ENCODE results near the gene RIMBP2. TPM values are rescaled to one million over a fixed set of nuclear protein-coding genes. Genes with fewer than 3 reads are reported as not detected.

The RIMBP2 gene
- total and polyA plus RNA-seq, 7 experiments from 2014 or later, result 0.05 TPM; not detected in 6

- no peak overlapping the region for H3K4me3 ChIP-seq (ENCODE audit: low read length)
- H3K27ac ChIP-seq (ENCODE audit: low read depth, low read length), result no peak overlapping the region
- no peak for DNase-seq
- H3K4me1 ChIP-seq (ENCODE audit: control insufficient read depth in 2 of 2, insufficient read depth in 2 of 2, low read length in 2 of 2), result no peaks in the 10 kb centered on the region
- H3K4me3 Mint-ChIP-seq, result no peak overlapping the region
- POLR2A ChIA-PET, result no interaction called here
- H3K36me3 Mint-ChIP-seq, result peaks cover 0 to 4% (median 0%) of the 10 kb centered on the region in 5 donors
- peaks cover 0 to 13% (median 0%) of the 10 kb centered on the region in 3 experiments for H3K9me3 ChIP-seq (ENCODE audit: control insufficient read depth in 2 of 3, low read length in 3 of 3)
- intact Hi-C loops (cut with micrococcal nuclease), result no loop called here
- H3K27ac Mint-ChIP-seq, result no peak overlapping the region
- H3K9me3 Mint-ChIP-seq, result peaks cover 5 to 16% (median 9%) of the 10 kb centered on the region in 11 donors
- peaks cover 0 to 32% (median 4%) of the 10 kb centered on the region in 5 donors for H3K27me3 Mint-ChIP-seq
- no peaks in the 10 kb centered on the region for H3K27me3 ChIP-seq (ENCODE audit: control insufficient read depth in 2 of 2, insufficient read depth in 2 of 2, low read length in 2 of 2)
- no peaks in the 10 kb centered on the region for H3K4me1 Mint-ChIP-seq
- no peaks in the 10 kb centered on the region for H3K36me3 ChIP-seq (ENCODE audit: control insufficient read depth in 2 of 3, insufficient read depth in 3 of 3, low read length in 3 of 3)
- no peak for ATAC-seq
- CTCF ChIA-PET, result no interaction called here
Observed at GRCh38 chr12:130664772-130665171, 51.3 kb downstream of the RIMBP2 start.

GRCh38 chr12:130664252-130664651 lies 51.8 kb downstream of the RIMBP2 start:
- H3K27me3 Mint-ChIP-seq, result peaks cover 0 to 32% (median 4%) of the 10 kb centered on the region in 5 donors
- ATAC-seq, result no peak
- no peaks in the 10 kb centered on the region for H3K27me3 ChIP-seq (ENCODE audit: control insufficient read depth in 2 of 2, insufficient read depth in 2 of 2, low read length in 2 of 2)

GRCh38 chr12:130663514-130663913 lies 52.6 kb downstream of the RIMBP2 start:
- H3K36me3 Mint-ChIP-seq, result peaks cover 0 to 4% (median 0%) of the 10 kb centered on the region in 5 donors
- intact Hi-C loops (cut with micrococcal nuclease), result no loop called here
- Histone ChIP-seq H3K27me3 (ENCODE audit: control insufficient read depth in 2 of 2, insufficient read depth in 2 of 2, low read length in 2 of 2) (no peaks in the 10 kb centered on the region), H3K4me1 (ENCODE audit: control insufficient read depth in 2 of 2, insufficient read depth in 2 of 2, low read length in 2 of 2) (no peaks in the 10 kb centered on the region), H3K36me3 (ENCODE audit: control insufficient read depth in 2 of 3, insufficient read depth in 3 of 3, low read length in 3 of 3) (no peaks in the 10 kb centered on the region), H3K9me3 (ENCODE audit: control insufficient read depth in 2 of 3, low read length in 3 of 3) (peaks cover 0 to 13% (median 0%) of the 10 kb centered on the region in 3 experiments), H3K27ac (ENCODE audit: low read depth, low read length) (no peak overlapping the region), H3K4me3 (ENCODE audit: low read length) (no peak overlapping the region)
- ChIA-PET CTCF (no interaction called here), POLR2A (no interaction called here)
- peaks cover 0 to 14% (median 8%) of the 10 kb centered on the region in 11 donors for H3K9me3 Mint-ChIP-seq
- peaks cover 0 to 27% (median 4%) of the 10 kb centered on the region in 5 donors for H3K27me3 Mint-ChIP-seq
- ATAC-seq (no peak), DNase-seq (no peak)
- no peak overlapping the region for H3K4me3 Mint-ChIP-seq
- H3K27ac Mint-ChIP-seq, result no peak overlapping the region
- H3K4me1 Mint-ChIP-seq, result no peaks in the 10 kb centered on the region

More at GRCh38 chr12:130664252-130664651, 51.8 kb downstream of the RIMBP2 start:
- no peak overlapping the region for H3K4me3 Mint-ChIP-seq
- POLR2A ChIA-PET, result no interaction called here
- no peaks in the 10 kb centered on the region for H3K4me1 ChIP-seq (ENCODE audit: control insufficient read depth in 2 of 2, insufficient read depth in 2 of 2, low read length in 2 of 2)
- H3K4me1 Mint-ChIP-seq, result no peaks in the 10 kb centered on the region
- H3K9me3 Mint-ChIP-seq, result peaks cover 5 to 13% (median 9%) of the 10 kb centered on the region in 11 donors
- no peaks in the 10 kb centered on the region for H3K36me3 ChIP-seq (ENCODE audit: control insufficient read depth in 2 of 3, insufficient read depth in 3 of 3, low read length in 3 of 3)
- H3K4me3 ChIP-seq (ENCODE audit: low read length), result no peak overlapping the region
- peaks cover 0 to 13% (median 0%) of the 10 kb centered on the region in 3 experiments for H3K9me3 ChIP-seq (ENCODE audit: control insufficient read depth in 2 of 3, low read length in 3 of 3)
- CTCF ChIA-PET, result no interaction called here
- DNase-seq, result no peak
- H3K36me3 Mint-ChIP-seq, result peaks cover 0 to 4% (median 0%) of the 10 kb centered on the region in 5 donors
- no peak overlapping the region for H3K27ac ChIP-seq (ENCODE audit: low read depth, low read length)
- no peak overlapping the region for H3K27ac Mint-ChIP-seq
- intact Hi-C loops (cut with micrococcal nuclease), result no loop called here

- Histone ChIP-seq H3K27ac (ENCODE audit: low read depth, low read length) (no peak overlapping the region), H3K27me3 (ENCODE audit: control insufficient read depth in 2 of 2, insufficient read depth in 2 of 2, low read length in 2 of 2) (no peaks in the 10 kb centered on the region), H3K4me1 (ENCODE audit: control insufficient read depth in 2 of 2, insufficient read depth in 2 of 2, low read length in 2 of 2) (no peaks in the 10 kb centered on the region), H3K36me3 (ENCODE audit: control insufficient read depth in 2 of 3, insufficient read depth in 3 of 3, low read length in 3 of 3) (no peaks in the 10 kb centered on the region), H3K4me3 (ENCODE audit: low read length) (no peak overlapping the region), H3K9me3 (ENCODE audit: control insufficient read depth in 2 of 3, low read length in 3 of 3) (no peaks in the 10 kb centered on the region)
- no peak overlapping the region for H3K27ac Mint-ChIP-seq
- intact Hi-C loops (cut with micrococcal nuclease), result no loop called here
- peaks cover 0 to 9% (median 0%) of the 10 kb centered on the region in 11 donors for H3K9me3 Mint-ChIP-seq
- ChIA-PET POLR2A (no interaction called here), CTCF (no interaction called here)
- ATAC-seq (no peak), DNase-seq (no peak)
- peaks cover 0 to 31% (median 0%) of the 10 kb centered on the region in 5 donors for H3K27me3 Mint-ChIP-seq
- H3K4me3 Mint-ChIP-seq, result no peak overlapping the region
- H3K36me3 Mint-ChIP-seq, result no peaks in the 10 kb centered on the region
- no peaks in the 10 kb centered on the region for H3K4me1 Mint-ChIP-seq
Observed at GRCh38 chr12:130661486-130662255, 54.4 kb downstream of the RIMBP2 start.

- H3K4me1 ChIP-seq (ENCODE audit: control insufficient read depth in 2 of 2, insufficient read depth in 2 of 2, low read length in 2 of 2), result no peaks in the 10 kb centered on the region
- H3K27ac Mint-ChIP-seq, result no peak overlapping the region
- peaks cover 0 to 8% (median 0%) of the 10 kb centered on the region in 11 donors for H3K9me3 Mint-ChIP-seq
- no peak for DNase-seq
- peaks cover 0 to 31% (median 0%) of the 10 kb centered on the region in 5 donors for H3K27me3 Mint-ChIP-seq
- no peaks in the 10 kb centered on the region for H3K36me3 ChIP-seq (ENCODE audit: control insufficient read depth in 2 of 3, insufficient read depth in 3 of 3, low read length in 3 of 3)
- no peaks in the 10 kb centered on the region for H3K27me3 ChIP-seq (ENCODE audit: control insufficient read depth in 2 of 2, insufficient read depth in 2 of 2, low read length in 2 of 2)
- POLR2A ChIA-PET, result no interaction called here
- H3K4me1 Mint-ChIP-seq, result no peaks in the 10 kb centered on the region
- CTCF ChIA-PET, result no interaction called here
- no peak overlapping the region for H3K4me3 ChIP-seq (ENCODE audit: low read length)
- H3K4me3 Mint-ChIP-seq, result no peak overlapping the region
- no peak for ATAC-seq
- no peaks in the 10 kb centered on the region for H3K36me3 Mint-ChIP-seq
- no peaks in the 10 kb centered on the region for H3K9me3 ChIP-seq (ENCODE audit: control insufficient read depth in 2 of 3, low read length in 3 of 3)
- intact Hi-C loops (cut with micrococcal nuclease), result no loop called here
- no peak overlapping the region for H3K27ac ChIP-seq (ENCODE audit: low read depth, low read length)
Observed at GRCh38 chr12:130661059-130661458, 55.0 kb downstream of the RIMBP2 start.

- Mint-ChIP-seq H3K27ac (no peak overlapping the region), H3K9me3 (peaks cover 0 to 17% (median 7%) of the 10 kb centered on the region in 11 donors)
- CTCF ChIA-PET, result interaction anchor here (0.7 kb wide), 1 partner anchor 1353 kb away, joined by 3 read pairs; no protein-coding TSS in a partner anchor
Observed at GRCh38 chr12:130658145-130658911, 57.8 kb downstream of the RIMBP2 start.

More at GRCh38 chr12:130658145-130658911, 57.8 kb downstream of the RIMBP2 start:
- Histone ChIP-seq H3K27ac (ENCODE audit: low read depth, low read length) (no peak overlapping the region), H3K4me1 (ENCODE audit: control insufficient read depth in 2 of 2, insufficient read depth in 2 of 2, low read length in 2 of 2) (no peaks in the 10 kb centered on the region), H3K9me3 (ENCODE audit: control insufficient read depth in 2 of 3, low read length in 3 of 3) (no peaks in the 10 kb centered on the region), H3K4me3 (ENCODE audit: low read length) (no peak overlapping the region), H3K36me3 (ENCODE audit: control insufficient read depth in 2 of 3, insufficient read depth in 3 of 3, low read length in 3 of 3) (no peaks in the 10 kb centered on the region), H3K27me3 (ENCODE audit: control insufficient read depth in 2 of 2, insufficient read depth in 2 of 2, low read length in 2 of 2) (no peaks in the 10 kb centered on the region)
- no peak for ATAC-seq
- H3K36me3 Mint-ChIP-seq, result no peaks in the 10 kb centered on the region
- POLR2A ChIA-PET, result no interaction called here
- H3K27me3 Mint-ChIP-seq, result peaks cover 0 to 20% (median 7%) of the 10 kb centered on the region in 5 donors
- H3K4me1 Mint-ChIP-seq, result no peaks in the 10 kb centered on the region
- DNase-seq, result no peak
- intact Hi-C loops (cut with micrococcal nuclease), result no loop called here
- H3K4me3 Mint-ChIP-seq, result no peak overlapping the region

Data from naive thymus-derived CD4-positive, alpha-beta T cell (primary cell).